ENCODE results near the gene ST8SIA2. TPM values are rescaled to one million over a fixed set of nuclear protein-coding genes. Genes with fewer than 3 reads are reported as not detected.
A peak's percentile ranks its signal among the peaks of the same experiment; 100 is the strongest.

ST8SIA2 gene
- total and polyA plus RNA-seq, 2 experiments from 2014 or later: 4.0 to 5.9 TPM

DNA sequence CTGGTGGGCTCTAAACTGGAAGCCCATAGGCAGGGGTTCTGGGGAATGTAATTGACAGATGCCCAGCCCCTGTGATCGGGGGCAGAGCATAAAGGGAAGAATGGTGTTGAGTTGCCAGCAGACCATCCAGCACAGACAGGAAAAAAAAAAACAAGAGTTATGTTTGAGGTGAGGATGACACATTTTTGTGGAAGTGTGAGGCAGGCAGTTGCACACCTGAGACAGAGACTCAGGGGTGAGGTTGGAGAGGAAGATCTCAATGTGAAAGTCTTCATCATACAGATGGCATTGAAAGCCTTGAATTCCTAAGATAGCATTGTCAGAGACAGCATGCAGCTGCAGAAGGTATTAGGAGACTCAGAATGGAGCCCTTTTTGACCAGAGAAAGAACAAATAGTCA, 18.6 kb upstream of the ST8SIA2 start:
- TF ChIP-seq, protein P1, sequence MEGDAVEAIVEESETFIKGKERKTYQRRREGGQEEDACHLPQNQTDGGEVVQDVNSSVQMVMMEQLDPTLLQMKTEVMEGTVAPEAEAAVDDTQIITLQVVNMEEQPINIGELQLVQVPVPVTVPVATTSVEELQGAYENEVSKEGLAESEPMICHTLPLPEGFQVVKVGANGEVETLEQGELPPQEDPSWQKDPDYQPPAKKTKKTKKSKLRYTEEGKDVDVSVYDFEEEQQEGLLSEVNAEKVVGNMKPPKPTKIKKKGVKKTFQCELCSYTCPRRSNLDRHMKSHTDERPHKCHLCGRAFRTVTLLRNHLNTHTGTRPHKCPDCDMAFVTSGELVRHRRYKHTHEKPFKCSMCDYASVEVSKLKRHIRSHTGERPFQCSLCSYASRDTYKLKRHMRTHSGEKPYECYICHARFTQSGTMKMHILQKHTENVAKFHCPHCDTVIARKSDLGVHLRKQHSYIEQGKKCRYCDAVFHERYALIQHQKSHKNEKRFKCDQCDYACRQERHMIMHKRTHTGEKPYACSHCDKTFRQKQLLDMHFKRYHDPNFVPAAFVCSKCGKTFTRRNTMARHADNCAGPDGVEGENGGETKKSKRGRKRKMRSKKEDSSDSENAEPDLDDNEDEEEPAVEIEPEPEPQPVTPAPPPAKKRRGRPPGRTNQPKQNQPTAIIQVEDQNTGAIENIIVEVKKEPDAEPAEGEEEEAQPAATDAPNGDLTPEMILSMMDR (IDR thresholded peaks at IDR 0.05; ENCODE audit: low read depth, low read length): no peak
- Histone ChIP-seq H3K4me1 (ENCODE audit: low read depth) (no peaks in the 10 kb centered on the region), H3K36me3 (no peaks in the 10 kb centered on the region), H3K27me3 (no peaks in the 10 kb centered on the region), H3K27ac (no peak overlapping the region), H3K9me3 (ENCODE audit: low read depth) (no peaks in the 10 kb centered on the region), H3K4me3 (no peak overlapping the region)
- DNase-seq (ENCODE audit: low read depth in 1 of 2, low spot score in 1 of 2): no peak

DNA sequence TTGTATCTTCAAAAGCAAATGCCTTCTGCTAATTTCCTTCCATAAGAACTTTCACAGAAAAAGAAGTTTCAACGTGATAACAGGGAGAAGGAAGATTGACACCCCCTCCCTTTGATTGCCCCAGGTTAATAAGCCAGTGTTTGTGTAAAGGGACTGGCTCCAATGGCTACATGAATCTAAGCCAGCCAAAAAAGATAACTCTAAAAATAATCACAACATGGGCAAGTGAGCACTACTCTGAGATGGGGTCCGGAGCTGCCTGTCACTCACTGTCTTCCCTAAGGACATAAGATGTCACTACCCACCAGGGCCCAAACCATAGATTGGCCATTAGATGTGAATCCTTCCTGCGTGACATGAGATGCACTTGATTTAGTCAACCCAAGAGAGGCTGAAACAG, 17.6 kb upstream of the ST8SIA2 start:
- H3K36me3 ChIP-seq: no peaks in the 10 kb centered on the region
- H3K9me3 ChIP-seq (ENCODE audit: low read depth): no peaks in the 10 kb centered on the region
- no peak for DNase-seq (ENCODE audit: low read depth in 1 of 2, low spot score in 1 of 2)
- H3K27me3 ChIP-seq: no peaks in the 10 kb centered on the region
- H3K27ac ChIP-seq: no peak overlapping the region
- TF ChIP-seq, protein P1 (IDR thresholded peaks at IDR 0.05; ENCODE audit: low read depth, low read length): no peak
- H3K4me3 ChIP-seq: no peak overlapping the region
- H3K4me1 ChIP-seq (ENCODE audit: low read depth): no peaks in the 10 kb centered on the region

DNA sequence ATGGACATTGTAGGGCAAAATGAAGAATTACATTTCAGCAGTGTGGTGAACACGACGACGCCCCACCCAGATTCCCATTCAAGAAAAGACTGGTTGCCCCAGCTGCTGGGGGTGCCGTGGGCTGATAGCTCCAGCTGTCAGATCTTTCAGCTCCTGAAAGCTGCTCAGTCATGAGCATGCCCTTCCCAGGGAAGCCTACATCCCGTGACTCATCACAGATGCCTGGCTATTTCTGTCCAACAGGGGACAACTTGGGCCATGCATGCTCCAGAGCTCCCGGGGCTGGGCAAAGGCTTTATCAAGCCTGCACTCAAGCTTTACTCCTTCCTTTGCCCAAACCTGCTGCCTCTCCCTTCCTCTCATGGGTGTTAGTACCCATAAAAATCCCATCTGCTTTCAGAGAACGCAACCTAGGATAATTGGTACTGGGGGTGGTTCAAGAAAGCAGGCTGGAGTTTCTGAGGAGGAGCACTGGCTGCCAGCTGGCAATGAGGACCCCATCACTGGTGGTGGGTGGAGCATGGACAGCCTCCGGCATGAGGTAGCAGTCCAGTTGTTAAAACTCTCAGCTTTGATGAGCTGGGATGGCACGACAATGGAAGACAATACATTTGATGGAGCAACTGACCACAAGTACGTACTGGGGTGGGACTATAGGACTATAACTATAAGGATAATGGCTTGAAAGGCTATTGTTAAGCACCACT, 16.4 kb upstream of the ST8SIA2 start:
- Histone ChIP-seq H3K9me3 (ENCODE audit: low read depth) (no peaks in the 10 kb centered on the region), H3K27ac (no peak overlapping the region), H3K36me3 (no peaks in the 10 kb centered on the region), H3K4me3 (no peak overlapping the region), H3K27me3 (no peaks in the 10 kb centered on the region), H3K4me1 (ENCODE audit: low read depth) (no peaks in the 10 kb centered on the region)
- TF ChIP-seq, protein P1 (IDR thresholded peaks at IDR 0.05; ENCODE audit: low read depth, low read length): no peak
- peak in 1 of 2 donors; percentile 3 for DNase-seq (ENCODE audit: low read depth in 1 of 2, low spot score in 1 of 2)

DNA sequence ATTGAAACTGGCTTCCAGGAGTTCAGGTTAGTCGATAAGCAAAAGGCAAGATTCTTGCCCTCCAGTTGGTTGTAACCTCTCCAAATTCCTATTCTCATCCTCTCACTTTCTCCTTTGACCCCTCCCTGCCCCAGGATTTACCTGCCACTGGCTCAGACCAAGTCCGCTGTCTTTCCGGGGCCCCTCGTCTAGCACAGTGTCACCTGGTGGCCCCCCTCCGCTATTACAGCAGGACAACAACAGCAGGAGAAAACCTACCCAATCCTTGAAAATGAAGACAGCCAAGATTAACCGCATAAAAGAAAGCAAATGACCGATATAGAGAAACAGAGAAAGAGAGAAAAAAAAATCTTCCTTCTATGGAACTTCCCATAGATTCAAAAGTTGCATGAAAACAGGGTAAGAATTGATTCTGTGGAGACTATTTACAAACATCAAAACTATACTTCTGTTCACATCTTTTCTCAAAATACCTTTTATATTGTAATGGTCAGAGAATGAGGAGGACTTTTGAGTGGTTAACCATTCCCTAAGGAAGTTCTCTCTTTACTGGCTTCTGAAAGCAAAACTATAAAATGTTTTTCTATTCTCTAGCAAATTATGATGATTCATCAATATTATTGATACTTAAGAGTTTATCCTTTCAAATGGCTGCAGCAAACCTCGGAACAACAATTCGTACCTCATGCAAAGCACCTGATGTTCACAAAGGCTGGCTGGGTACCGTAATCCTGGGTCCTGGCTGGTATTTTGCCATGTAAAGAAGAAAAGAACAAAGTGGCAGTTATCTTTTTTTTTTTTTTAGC, 10.0 kb upstream of the ST8SIA2 start:
- H3K27me3 ChIP-seq: no peaks in the 10 kb centered on the region
- TF ChIP-seq, protein P1 (IDR thresholded peaks at IDR 0.05; ENCODE audit: low read depth, low read length): peak; percentile 85
- H3K27ac ChIP-seq: no peak overlapping the region
- no peaks in the 10 kb centered on the region for H3K9me3 ChIP-seq (ENCODE audit: low read depth)
- no peak overlapping the region for H3K4me3 ChIP-seq
- DNase-seq (ENCODE audit: low read depth in 1 of 2, low spot score in 1 of 2): peak; percentile 30 to 42
- H3K4me1 ChIP-seq (ENCODE audit: low read depth): no peaks in the 10 kb centered on the region
- no peaks in the 10 kb centered on the region for H3K36me3 ChIP-seq

DNA sequence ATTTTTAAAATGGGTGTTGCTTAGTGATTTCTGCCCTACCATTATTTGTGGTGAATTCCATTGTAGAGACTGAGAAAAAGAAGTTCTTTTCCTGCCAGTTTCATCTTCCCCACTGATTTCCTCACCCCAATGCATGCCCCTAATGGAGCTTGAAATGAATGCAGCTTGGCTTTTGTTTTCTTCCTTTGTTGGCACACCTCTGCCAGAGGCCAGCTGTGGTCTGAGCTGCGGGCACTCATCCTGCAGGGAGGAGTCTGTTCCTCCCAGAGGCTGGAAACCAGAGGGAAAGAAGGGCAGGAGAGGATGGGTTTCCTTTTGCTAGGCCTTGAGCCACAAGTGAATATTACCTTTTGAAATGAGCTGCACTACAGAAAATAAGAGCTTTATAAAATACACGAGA, 9.3 kb upstream of the ST8SIA2 start:
- Histone ChIP-seq H3K27ac (no peak overlapping the region), H3K9me3 (ENCODE audit: low read depth) (no peaks in the 10 kb centered on the region), H3K4me3 (no peak overlapping the region), H3K27me3 (no peaks in the 10 kb centered on the region), H3K4me1 (ENCODE audit: low read depth) (no peaks in the 10 kb centered on the region), H3K36me3 (no peaks in the 10 kb centered on the region)
- TF ChIP-seq, protein P1 (IDR thresholded peaks at IDR 0.05; ENCODE audit: low read depth, low read length): no peak
- DNase-seq (ENCODE audit: low read depth in 1 of 2, low spot score in 1 of 2): no peak

Measured in cardiac muscle cell (in vitro differentiated cells and primary cell).